PC-9 (cell line): ENCODE results near the gene SMARCE1.

Experiments used
- EZH2 ChIP-seq: fragments of 200-600 bp; sonication (generic); IDR thresholded peaks from 2 replicates; pipeline ENCODE4 v1.8.0; 2017; ENCODE audit warnings: antibody characterized with exemption, low read depth
- TF ChIP-seq, protein P1 (sequence below): fragments of 200-600 bp; sonication (generic); conservative IDR thresholded peaks from 2 replicates; pipeline ENCODE4 v1.6.1; 2017; ENCODE audit warnings: mixed run types, antibody characterized with exemption, mild to moderate bottlenecking, moderate library complexity

DNA sequence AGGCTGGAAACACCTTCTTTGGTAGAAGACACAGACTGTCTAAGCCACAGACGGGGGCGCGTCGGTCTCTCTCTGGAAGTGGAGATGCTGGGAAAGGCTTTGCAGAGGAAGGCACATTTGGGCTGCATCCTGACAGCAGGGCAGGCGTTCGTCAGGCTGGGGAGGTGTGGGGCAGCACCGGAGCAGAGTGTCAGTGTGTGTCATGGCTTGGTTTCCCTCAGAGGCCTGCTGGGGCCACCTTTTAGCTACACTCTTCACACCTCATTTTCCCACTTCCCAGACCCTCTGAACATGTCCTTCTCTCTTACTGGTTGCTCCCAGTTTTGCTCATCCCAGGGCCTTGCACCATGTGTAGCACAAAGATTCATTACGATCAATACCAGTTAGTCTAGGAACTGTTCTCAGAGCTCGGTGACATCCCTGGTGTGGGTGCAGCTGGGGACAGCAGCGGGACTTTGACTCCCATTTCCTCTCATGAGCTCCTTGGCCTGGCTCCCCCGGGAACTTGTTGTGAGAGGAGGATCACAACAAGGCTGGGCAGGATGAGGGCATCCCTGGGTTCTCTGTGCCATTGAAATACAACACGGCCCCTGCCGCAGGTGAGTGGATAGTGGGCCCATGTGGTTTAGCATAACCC, 33.1 kb downstream of the SMARCE1 start:
- TF ChIP-seq, protein P1, sequence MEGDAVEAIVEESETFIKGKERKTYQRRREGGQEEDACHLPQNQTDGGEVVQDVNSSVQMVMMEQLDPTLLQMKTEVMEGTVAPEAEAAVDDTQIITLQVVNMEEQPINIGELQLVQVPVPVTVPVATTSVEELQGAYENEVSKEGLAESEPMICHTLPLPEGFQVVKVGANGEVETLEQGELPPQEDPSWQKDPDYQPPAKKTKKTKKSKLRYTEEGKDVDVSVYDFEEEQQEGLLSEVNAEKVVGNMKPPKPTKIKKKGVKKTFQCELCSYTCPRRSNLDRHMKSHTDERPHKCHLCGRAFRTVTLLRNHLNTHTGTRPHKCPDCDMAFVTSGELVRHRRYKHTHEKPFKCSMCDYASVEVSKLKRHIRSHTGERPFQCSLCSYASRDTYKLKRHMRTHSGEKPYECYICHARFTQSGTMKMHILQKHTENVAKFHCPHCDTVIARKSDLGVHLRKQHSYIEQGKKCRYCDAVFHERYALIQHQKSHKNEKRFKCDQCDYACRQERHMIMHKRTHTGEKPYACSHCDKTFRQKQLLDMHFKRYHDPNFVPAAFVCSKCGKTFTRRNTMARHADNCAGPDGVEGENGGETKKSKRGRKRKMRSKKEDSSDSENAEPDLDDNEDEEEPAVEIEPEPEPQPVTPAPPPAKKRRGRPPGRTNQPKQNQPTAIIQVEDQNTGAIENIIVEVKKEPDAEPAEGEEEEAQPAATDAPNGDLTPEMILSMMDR = no peak
- no peak for TF ChIP-seq EZH2
